ENCODE results near the gene PHLDA3. TPM values are rescaled to one million over a fixed set of nuclear protein-coding genes. Genes with fewer than 3 reads are reported as not detected.

The PHLDA3 gene
- total RNA-seq, 1 donor from 2014 or later: 150 TPM

GRCh38 chr1:201476670-201477344 lies 7.8 kb upstream of the PHLDA3 start:
- peaks cover 6% of the 10 kb centered on the region for H3K27me3 Mint-ChIP-seq (ENCODE audit: low read depth, unreplicated experiment)

GRCh38 chr1:201475915-201476669 lies 7.1 kb upstream of the PHLDA3 start:
- TF ChIP-seq CTCF (IDR thresholded peaks at IDR 0.05; ENCODE audit: insufficient read depth, low read depth, low read length) (no peak), EZH2 (IDR thresholded peaks at IDR 0.05; ENCODE audit: insufficient read depth, low read length) (no peak)
- H3K9me3 Mint-ChIP-seq (ENCODE audit: unreplicated experiment): no peaks in the 10 kb centered on the region
- H3K27ac Mint-ChIP-seq (ENCODE audit: unreplicated experiment): peak overlapping the region; percentile 38
- peaks cover 6% of the 10 kb centered on the region for H3K27me3 Mint-ChIP-seq (ENCODE audit: low read depth, unreplicated experiment)
- Histone ChIP-seq H3K27ac (ENCODE audit: low read depth, low read length) (no peak overlapping the region), H3K27me3 (ENCODE audit: insufficient read depth, low read length) (no peaks in the 10 kb centered on the region), H3K9me3 (ENCODE audit: insufficient read depth, low read depth, low read length) (no peaks in the 10 kb centered on the region), H3K4me1 (ENCODE audit: insufficient read depth, low read length) (peaks cover 7% of the 10 kb centered on the region), H3K9ac (ENCODE audit: low read length) (no peak overlapping the region), H3K79me2 (ENCODE audit: insufficient read depth, low read length) (no peaks in the 10 kb centered on the region), H3K4me2 (ENCODE audit: low read length) (no peak overlapping the region), H2AFZ (ENCODE audit: low read depth, low read length) (no peak overlapping the region), H3K4me3 (ENCODE audit: insufficient read depth, low read depth, low read length) (no peak overlapping the region), H3K36me3 (ENCODE audit: insufficient read depth, low read length) (no peaks in the 10 kb centered on the region), H4K20me1 (ENCODE audit: insufficient read depth, low read length) (no peaks in the 10 kb centered on the region)
- no peaks in the 10 kb centered on the region for H3K36me3 Mint-ChIP-seq (ENCODE audit: low read depth, unreplicated experiment)
- FAIRE-seq (no peak), DNase-seq (ENCODE audit: low read depth) (no peak)
- no peak overlapping the region for H3K4me3 Mint-ChIP-seq (ENCODE audit: unreplicated experiment)
- peaks cover 17% of the 10 kb centered on the region for H3K4me1 Mint-ChIP-seq (ENCODE audit: low read depth, unreplicated experiment)

More at GRCh38 chr1:201476670-201477344, 7.8 kb upstream of the PHLDA3 start:
- no peaks in the 10 kb centered on the region for H3K36me3 ChIP-seq (ENCODE audit: insufficient read depth, low read length)
- TF ChIP-seq EZH2 (IDR thresholded peaks at IDR 0.05; ENCODE audit: insufficient read depth, low read length) (no peak), CTCF (IDR thresholded peaks at IDR 0.05; ENCODE audit: insufficient read depth, low read depth, low read length) (no peak)
- no peaks in the 10 kb centered on the region for H3K9me3 ChIP-seq (ENCODE audit: insufficient read depth, low read depth, low read length)
- peaks cover 14% of the 10 kb centered on the region for H3K4me1 ChIP-seq (ENCODE audit: insufficient read depth, low read length)
- DNase-seq (ENCODE audit: low read depth) (no peak), FAIRE-seq (no peak)
- no peak overlapping the region for H2AFZ ChIP-seq (ENCODE audit: low read depth, low read length)
- H3K27me3 ChIP-seq (ENCODE audit: insufficient read depth, low read length): no peaks in the 10 kb centered on the region
- Mint-ChIP-seq H3K9me3 (ENCODE audit: unreplicated experiment) (no peaks in the 10 kb centered on the region), H3K4me1 (ENCODE audit: low read depth, unreplicated experiment) (peaks cover 20% of the 10 kb centered on the region), H3K36me3 (ENCODE audit: low read depth, unreplicated experiment) (no peaks in the 10 kb centered on the region), H3K27ac (ENCODE audit: unreplicated experiment) (peak overlapping the region; percentile 38), H3K4me3 (ENCODE audit: unreplicated experiment) (no peak overlapping the region)
- H3K27ac ChIP-seq (ENCODE audit: low read depth, low read length): no peak overlapping the region
- no peaks in the 10 kb centered on the region for H4K20me1 ChIP-seq (ENCODE audit: insufficient read depth, low read length)
- no peak overlapping the region for H3K4me3 ChIP-seq (ENCODE audit: insufficient read depth, low read depth, low read length)
- H3K79me2 ChIP-seq (ENCODE audit: insufficient read depth, low read length): no peaks in the 10 kb centered on the region
- no peak overlapping the region for H3K9ac ChIP-seq (ENCODE audit: low read length)
- no peak overlapping the region for H3K4me2 ChIP-seq (ENCODE audit: low read length)

Data from astrocyte (in vitro differentiated cells and primary cell).